IPS-18a (cell line): ENCODE results near the gene DNAH3.

ENCODE experiments used
- H3K27ac ChIP-seq: one replicate; pipeline ENCODE4 v1.5.1; 2013; ENCODE audit warnings: low read length
- H3K27me3 ChIP-seq: one replicate; pipeline ENCODE4 v1.6.1; 2013; ENCODE audit warnings: mild to moderate bottlenecking, low read length; ENCODE audit not compliant: control insufficient read depth, insufficient read depth
- H3K36me3 ChIP-seq: one replicate; pipeline ENCODE4 v1.6.1; 2013; ENCODE audit warnings: low read depth, low read length; ENCODE audit not compliant: control insufficient read depth
- H3K4me1 ChIP-seq: one replicate; pipeline ENCODE4 v1.6.1; 2013; ENCODE audit warnings: low read depth, low read length; ENCODE audit not compliant: control insufficient read depth
- H3K4me3 ChIP-seq: one replicate; pipeline ENCODE4 v1.5.1; 2013; ENCODE audit warnings: low read length
- H3K9ac ChIP-seq: one replicate; pipeline ENCODE4 v1.6.1; 2013; ENCODE audit warnings: mild to moderate bottlenecking, low read length, moderate library complexity
- H3K9me3 ChIP-seq: one replicate; pipeline ENCODE4 v1.6.1; 2013; ENCODE audit warnings: low read depth, low read length; ENCODE audit not compliant: control insufficient read depth

The DNAH3 gene

GRCh38 chr16:21167360-21167759 is 16.7 kb upstream of the DNAH3 start:
- Histone ChIP-seq H3K27ac (no peak overlapping the region), H3K36me3 (peaks cover 58% of the 10 kb centered on the region)

GRCh38 chr16:21166561-21166961 is 15.9 kb upstream of the DNAH3 start:
- no peak overlapping the region for H3K27ac ChIP-seq

More at GRCh38 chr16:21167360-21167759, 16.7 kb upstream of the DNAH3 start:
- Histone ChIP-seq H3K9me3 (no peaks in the 10 kb centered on the region), H3K27me3 (no peaks in the 10 kb centered on the region), H3K9ac (no peak overlapping the region), H3K4me3 (no peak overlapping the region), H3K4me1 (no peaks in the 10 kb centered on the region)

DNA sequence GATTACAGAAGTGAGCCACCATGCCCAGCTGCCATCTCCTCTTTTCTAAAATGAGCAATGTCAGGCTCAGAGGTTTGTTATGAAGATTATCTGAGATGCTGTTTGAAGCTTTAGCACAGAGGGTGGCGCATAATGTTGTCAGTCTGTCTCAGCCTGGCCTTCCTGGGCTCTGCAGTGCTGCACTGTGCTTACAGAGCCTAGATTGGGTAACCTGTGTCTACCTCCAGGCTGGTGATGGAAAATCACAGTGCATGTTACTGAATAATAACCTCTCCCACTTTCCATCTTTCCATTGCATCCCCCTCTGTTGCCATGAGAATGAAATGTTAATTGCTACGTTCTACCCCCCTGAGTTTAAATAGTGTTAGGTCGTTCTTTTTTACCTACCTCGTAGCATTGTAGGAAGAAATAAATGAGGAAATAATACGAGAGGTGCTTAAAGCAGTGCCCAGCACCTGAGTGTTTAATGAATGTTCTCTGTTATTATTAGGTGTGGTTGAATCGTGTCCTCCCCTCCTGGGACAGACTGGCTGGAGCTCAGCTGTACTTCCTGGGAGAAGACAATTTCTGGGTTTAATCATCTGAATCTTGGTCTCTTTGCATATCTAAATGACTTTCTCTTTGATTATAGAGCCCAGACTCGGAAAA is 14.0 kb upstream of the DNAH3 start:
- H3K4me1 ChIP-seq: peaks cover 4% of the 10 kb centered on the region
- H3K9ac ChIP-seq: no peak overlapping the region
- no peak overlapping the region for H3K27ac ChIP-seq
- no peak overlapping the region for H3K4me3 ChIP-seq
- H3K36me3 ChIP-seq: peaks cover 47% of the 10 kb centered on the region
- no peaks in the 10 kb centered on the region for H3K9me3 ChIP-seq
- no peaks in the 10 kb centered on the region for H3K27me3 ChIP-seq

More at GRCh38 chr16:21166561-21166961, 15.9 kb upstream of the DNAH3 start:
- no peaks in the 10 kb centered on the region for H3K4me1 ChIP-seq
- no peaks in the 10 kb centered on the region for H3K27me3 ChIP-seq
- H3K9me3 ChIP-seq: no peaks in the 10 kb centered on the region
- H3K36me3 ChIP-seq: peaks cover 56% of the 10 kb centered on the region
- no peak overlapping the region for H3K4me3 ChIP-seq
- H3K9ac ChIP-seq: no peak overlapping the region

GRCh38 chr16:21163576-21163975 is 12.9 kb upstream of the DNAH3 start:
- Histone ChIP-seq H3K9me3 (no peaks in the 10 kb centered on the region), H3K36me3 (peaks cover 44% of the 10 kb centered on the region), H3K4me1 (peaks cover 4% of the 10 kb centered on the region), H3K4me3 (no peak overlapping the region), H3K9ac (no peak overlapping the region), H3K27me3 (no peaks in the 10 kb centered on the region), H3K27ac (no peak overlapping the region)

- H3K4me1 ChIP-seq: peaks cover 10% of the 10 kb centered on the region
Observed at GRCh38 chr16:21162661-21163151, 12.1 kb upstream of the DNAH3 start.

GRCh38 chr16:21161211-21161610 is 10.6 kb upstream of the DNAH3 start:
- Histone ChIP-seq H3K9me3 (no peaks in the 10 kb centered on the region), H3K27ac (no peak overlapping the region), H3K4me1 (peaks cover 10% of the 10 kb centered on the region), H3K4me3 (no peak overlapping the region), H3K9ac (no peak overlapping the region), H3K27me3 (peaks cover 10% of the 10 kb centered on the region), H3K36me3 (peaks cover 33% of the 10 kb centered on the region)

More at GRCh38 chr16:21162661-21163151, 12.1 kb upstream of the DNAH3 start:
- Histone ChIP-seq H3K9me3 (no peaks in the 10 kb centered on the region), H3K27ac (no peak overlapping the region), H3K27me3 (peaks cover 5% of the 10 kb centered on the region), H3K9ac (no peak overlapping the region), H3K36me3 (peaks cover 44% of the 10 kb centered on the region), H3K4me3 (no peak overlapping the region)

- Histone ChIP-seq H3K27ac (no peak overlapping the region), H3K4me1 (peaks cover 10% of the 10 kb centered on the region), H3K4me3 (peak overlapping the region; percentile 77), H3K36me3 (peaks cover 30% of the 10 kb centered on the region), H3K9ac (peak overlapping the region; percentile 43), H3K27me3 (peaks cover 10% of the 10 kb centered on the region), H3K9me3 (no peaks in the 10 kb centered on the region)
Observed at GRCh38 chr16:21160276-21160675, 9.6 kb upstream of the DNAH3 start.

DNA sequence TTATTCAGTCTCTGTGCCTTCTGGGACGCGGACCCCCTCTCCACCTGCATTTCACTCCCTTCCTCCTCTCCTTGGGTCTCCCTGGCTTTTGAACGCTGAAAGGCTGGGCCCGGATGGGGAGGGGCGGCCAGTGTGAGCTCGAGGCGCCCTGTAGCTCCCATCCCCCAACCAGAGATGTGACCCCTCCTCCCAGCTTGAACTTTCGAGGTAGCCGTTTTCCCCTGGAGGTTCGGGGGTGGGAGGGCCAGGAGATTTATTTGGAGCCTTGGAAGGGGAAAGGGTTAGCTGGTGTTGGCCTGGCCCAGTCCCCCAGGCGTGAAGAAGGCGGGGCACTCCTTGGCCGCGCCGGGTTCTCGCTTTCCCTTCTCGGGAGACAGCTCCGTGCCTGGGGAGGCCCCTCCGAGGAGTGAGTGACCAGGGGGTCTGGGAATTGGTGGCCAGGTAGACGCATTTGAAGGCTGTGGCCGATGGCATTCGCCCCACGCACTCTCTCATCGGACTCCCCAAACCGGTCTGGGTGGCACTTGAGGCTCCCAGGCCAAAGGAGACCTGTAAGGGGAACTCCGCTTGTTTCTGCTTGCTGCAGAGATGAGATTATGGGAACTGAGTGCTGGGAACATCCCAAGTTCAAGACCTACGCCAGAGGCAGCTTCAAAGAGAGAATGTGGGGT is 8.8 kb upstream of the DNAH3 start:
- Histone ChIP-seq H3K9ac (peak overlapping the region; percentile 43), H3K4me1 (peaks cover 10% of the 10 kb centered on the region), H3K36me3 (peaks cover 26% of the 10 kb centered on the region), H3K9me3 (no peaks in the 10 kb centered on the region), H3K4me3 (peak overlapping the region; percentile 77), H3K27me3 (peaks cover 10% of the 10 kb centered on the region), H3K27ac (no peak overlapping the region)

DNA sequence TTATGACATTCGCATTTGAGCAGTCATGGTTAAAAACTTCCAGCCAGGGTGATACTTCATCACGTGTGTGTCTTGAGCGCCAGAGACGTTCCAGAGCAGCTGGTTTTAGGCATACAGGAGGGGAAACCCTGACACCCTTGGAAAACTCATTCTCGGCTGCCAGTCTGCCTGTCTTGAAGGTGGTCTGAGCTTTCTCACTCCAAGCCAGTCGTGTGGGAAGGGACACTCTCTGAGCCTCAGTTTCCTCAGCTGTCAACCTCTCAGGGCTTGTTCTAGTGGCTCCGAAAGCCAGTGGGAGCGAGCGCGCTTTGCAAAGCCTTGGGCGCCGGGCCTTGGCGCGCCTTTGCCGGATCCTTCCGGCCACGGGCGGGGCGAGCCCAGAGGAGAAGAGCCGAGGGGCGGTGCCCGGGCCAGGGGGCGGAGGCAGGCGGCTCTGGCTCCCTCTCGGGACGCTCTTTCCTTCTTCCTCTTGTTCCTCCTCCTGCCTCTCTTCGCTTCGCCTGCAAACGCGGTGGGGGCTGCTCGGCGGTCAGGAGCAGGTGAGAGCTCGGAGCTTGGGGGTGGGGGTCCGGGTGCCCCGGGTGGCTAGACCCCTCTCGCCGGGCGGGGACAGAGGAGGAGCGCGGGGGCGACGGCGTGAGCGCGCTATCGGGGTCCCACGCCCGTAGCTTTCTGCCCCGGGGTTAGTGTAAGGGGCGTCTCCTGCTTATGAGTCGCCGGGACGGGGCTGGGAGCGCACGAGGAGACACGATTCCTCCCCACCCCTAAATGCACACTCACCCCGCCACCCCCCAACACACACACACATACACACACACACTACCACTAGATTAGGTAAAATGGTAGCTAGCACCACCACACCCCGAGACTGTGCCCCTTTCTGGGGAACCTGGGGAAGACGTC is 7.8 kb upstream of the DNAH3 start, which contains the start of gene LDAF1:
Gene LDAF1 (plus strand): TSS at position 467 of the 903 bp plus-strand sequence. CDS start 2,509 bp downstream, outside the sequence.
- peaks cover 10% of the 10 kb centered on the region for H3K27me3 ChIP-seq
- peak within 1 kb of the TSS; percentile 77 for H3K4me3 ChIP-seq
- H3K9me3 ChIP-seq: no peaks in the 10 kb centered on the region
- H3K4me1 ChIP-seq: peaks cover 10% of the 10 kb centered on the region
- no peak within 1 kb of the TSS for H3K27ac ChIP-seq
- peaks cover 23% of the 10 kb centered on the region for H3K36me3 ChIP-seq
- peak within 1 kb of the TSS; percentile 43 for H3K9ac ChIP-seq

GRCh38 chr16:21157632-21158031 is 7.0 kb upstream of the DNAH3 start:
- peaks cover 16% of the 10 kb centered on the region for H3K36me3 ChIP-seq
- H3K27ac ChIP-seq: no peak overlapping the region
- no peak overlapping the region for H3K9ac ChIP-seq
- no peak overlapping the region for H3K4me3 ChIP-seq
- H3K4me1 ChIP-seq: peaks cover 10% of the 10 kb centered on the region
- H3K9me3 ChIP-seq: no peaks in the 10 kb centered on the region
- peaks cover 10% of the 10 kb centered on the region for H3K27me3 ChIP-seq
